Fibroblast of pulmonary artery (primary cell): ENCODE data around the gene GRIN1.

ENCODE experiments used
- DNase-seq: peaks from one replicate; pipeline ENCODE4 v3.0.0-alpha.2; 2010; ENCODE audit warnings: low read depth
- H3K4me3 ChIP-seq: replicated peaks from 2 replicates; pipeline ENCODE4 v1.5.1; 2011; ENCODE audit warnings: low read depth, mild to moderate bottlenecking, control low read depth, low read length, moderate library complexity
- CTCF ChIP-seq: IDR thresholded peaks from 2 replicates; pipeline ENCODE4 v1.5.1; 2011; ENCODE audit warnings: mild to moderate bottlenecking, control low read depth, low read length, inconsistent platforms; ENCODE audit errors: missing control alignments

The GRIN1 gene

DNA sequence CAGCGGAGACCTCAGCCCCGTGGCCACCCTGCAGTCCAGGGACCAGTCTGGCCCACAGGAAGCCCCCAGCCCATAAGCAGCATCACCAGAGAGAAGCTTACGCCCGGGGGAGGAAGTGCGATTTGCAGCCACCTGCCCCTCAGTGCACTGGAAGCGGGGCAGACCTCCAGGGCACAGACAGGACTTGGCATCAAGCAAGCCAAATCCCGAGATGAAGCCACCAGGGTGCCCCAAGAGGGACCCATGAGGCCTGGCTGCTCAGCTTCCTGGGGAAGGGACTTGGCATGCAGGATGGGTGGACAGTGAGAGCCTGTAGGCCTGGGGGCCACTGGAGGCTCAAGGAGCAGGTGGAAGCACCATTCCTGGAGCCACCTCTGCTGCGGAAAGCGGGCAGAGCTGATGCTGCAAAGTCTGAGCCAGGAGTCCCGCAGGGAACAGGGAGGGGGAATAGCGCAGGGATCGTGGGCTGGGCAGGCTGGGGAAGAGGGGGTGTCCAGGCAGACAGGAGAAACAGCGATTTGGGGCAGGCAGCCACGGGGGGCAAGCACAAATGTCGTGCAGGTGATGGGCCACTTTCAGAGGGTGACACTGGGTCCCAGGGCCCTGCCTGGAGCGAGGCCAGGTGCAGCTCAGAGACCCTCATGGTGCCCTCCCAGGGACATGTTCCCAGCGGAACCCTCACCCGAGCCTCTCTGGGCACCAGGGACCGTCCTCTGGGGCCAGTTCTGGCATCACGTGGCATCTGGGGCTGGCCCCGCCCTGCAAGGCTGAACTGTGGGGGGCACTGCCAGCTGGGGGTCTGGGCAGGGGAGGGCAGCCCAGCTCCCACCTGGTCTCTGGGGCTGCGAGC lies 27.7 kb downstream of the GRIN1 start:
- H3K4me3 ChIP-seq, result no peak overlapping the region
- no peak for DNase-seq
- TF ChIP-seq CTCF, result no peak

DNA sequence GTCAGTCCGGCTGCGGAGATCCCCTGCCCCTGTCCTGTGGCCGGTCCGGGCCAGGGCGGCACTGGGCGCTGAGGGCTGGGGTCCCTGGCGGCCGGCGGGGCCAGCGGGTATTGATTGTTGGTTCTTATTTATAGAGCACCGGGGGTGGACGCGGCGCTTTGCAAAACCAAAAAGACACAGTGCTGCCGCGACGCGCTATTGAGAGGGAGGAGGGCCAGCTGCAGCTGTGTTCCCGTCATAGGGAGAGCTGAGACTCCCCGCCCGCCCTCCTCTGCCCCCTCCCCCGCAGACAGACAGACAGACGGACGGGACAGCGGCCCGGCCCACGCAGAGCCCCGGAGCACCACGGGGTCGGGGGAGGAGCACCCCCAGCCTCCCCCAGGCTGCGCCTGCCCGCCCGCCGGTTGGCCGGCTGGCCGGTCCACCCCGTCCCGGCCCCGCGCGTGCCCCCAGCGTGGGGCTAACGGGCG lies 28.4 kb downstream of the GRIN1 start:
- DNase-seq, result no peak
- no peak overlapping the region for H3K4me3 ChIP-seq
- no peak for TF ChIP-seq CTCF

DNA sequence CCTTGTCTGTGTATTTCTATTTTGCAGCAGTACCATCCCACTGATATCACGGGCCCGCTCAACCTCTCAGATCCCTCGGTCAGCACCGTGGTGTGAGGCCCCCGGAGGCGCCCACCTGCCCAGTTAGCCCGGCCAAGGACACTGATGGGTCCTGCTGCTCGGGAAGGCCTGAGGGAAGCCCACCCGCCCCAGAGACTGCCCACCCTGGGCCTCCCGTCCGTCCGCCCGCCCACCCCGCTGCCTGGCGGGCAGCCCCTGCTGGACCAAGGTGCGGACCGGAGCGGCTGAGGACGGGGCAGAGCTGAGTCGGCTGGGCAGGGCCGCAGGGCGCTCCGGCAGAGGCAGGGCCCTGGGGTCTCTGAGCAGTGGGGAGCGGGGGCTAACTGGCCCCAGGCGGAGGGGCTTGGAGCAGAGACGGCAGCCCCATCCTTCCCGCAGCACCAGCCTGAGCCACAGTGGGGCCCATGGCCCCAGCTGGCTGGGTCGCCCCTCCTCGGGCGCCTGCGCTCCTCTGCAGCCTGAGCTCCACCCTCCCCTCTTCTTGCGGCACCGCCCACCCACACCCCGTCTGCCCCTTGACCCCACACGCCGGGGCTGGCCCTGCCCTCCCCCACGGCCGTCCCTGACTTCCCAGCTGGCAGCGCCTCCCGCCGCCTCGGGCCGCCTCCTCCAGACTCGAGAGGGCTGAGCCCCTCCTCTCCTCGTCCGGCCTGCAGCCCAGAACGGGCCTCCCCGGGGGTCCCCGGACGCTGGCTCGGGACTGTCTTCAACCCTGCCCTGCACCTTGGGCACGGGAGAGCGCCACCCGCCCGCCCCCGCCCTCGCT lies 29.0 kb downstream of the GRIN1 start:
- H3K4me3 ChIP-seq, result no peak overlapping the region
- DNase-seq, result no peak
- no peak for TF ChIP-seq CTCF

DNA sequence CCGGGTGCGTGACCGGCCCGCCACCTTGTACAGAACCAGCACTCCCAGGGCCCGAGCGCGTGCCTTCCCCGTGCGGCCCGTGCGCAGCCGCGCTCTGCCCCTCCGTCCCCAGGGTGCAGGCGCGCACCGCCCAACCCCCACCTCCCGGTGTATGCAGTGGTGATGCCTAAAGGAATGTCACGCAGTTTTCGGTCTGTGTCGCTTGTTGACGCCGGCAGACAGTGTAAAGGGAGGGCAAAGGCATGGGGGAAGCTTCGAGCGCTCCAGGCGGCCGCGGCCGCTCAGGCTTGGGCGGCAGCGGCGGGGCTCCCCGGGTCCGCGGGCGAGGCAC lies 29.6 kb downstream of the GRIN1 start:
- no peak for TF ChIP-seq CTCF
- no peak for DNase-seq
- H3K4me3 ChIP-seq, result no peak overlapping the region

DNA sequence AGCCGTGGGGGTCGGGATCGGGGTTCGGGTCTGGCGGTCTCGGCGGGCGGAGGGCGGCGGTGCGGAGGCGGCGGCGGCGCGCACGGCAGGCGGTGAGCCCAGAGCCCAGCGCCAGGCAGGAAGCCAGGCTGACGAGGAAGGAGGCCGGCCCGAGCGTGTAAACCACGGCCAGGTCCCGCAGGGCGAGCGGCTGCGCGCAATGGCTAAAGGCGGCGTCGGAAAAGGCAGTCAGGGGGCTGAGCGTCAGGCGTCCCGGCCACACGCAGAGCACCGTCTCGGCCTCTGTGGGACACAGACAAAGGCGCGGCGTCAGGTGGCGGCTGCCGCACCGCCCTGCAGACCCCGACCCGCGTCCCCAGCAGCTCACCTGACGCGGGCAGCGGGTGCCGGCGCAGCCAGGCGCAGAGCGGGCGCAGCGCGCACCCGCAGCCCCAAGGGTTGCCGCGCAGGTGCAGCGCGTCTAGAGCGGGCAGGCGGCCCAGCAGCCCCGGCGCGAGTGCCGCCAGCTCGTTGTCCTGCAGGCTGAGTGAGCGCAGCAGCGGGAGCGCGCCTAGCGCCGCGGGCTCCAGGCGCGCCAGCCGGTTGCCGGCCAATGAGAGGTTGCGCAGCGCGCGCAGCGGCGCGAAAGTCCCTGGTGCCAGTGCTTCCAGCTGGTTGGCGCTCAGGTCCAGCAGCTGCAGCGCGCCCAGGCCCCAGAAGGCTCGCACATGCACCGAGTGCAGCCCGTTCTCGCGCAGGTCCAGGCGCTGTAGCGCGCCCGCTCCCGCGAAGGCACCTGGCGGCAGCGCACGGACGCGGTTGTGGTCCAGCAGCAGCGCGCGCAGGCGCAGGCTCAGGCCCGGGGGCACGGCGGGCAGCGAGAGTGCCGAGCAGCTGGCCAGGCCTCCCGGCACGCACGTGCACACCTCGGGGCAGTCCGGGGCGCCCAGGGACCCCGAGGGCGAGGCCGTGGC lies 30.2 kb downstream of the GRIN1 start:
- H3K4me3 ChIP-seq, result no peak overlapping the region
- DNase-seq, result no peak
- TF ChIP-seq CTCF, result no peak

DNA sequence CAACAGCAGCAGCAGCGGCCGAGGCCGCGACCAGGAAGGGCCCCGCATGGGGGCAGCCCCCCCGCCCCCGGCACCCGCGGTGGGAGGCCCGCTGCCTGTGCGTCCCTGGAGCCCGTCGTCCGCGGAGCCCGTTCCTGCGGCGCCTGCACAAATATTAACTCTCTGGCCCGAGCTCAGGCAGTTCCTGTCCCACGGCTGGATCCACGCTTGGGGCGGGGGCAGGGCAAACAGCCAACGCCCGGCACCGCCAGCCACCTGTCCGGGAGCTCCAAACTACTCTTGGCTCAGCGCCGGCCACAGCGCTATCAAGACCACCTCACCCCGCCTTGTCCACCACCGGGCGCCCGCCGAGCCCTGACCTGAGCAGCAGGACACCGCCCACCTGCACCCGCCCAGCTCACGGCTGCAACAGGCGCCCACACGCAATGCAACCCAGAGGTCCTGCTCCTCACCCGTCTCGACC lies 31.0 kb downstream of the GRIN1 start, which contains the start of gene LRRC26:
LRRC26 (minus strand) TSS at position 156 of the 463 bp plus-strand sequence; CDS start at position 48, 108 bp downstream.
- no peak within 1 kb of the TSS for H3K4me3 ChIP-seq
- DNase-seq, result no peak
- no peak for TF ChIP-seq CTCF
